NOMO-1 (cell line): ENCODE data around the gene DOLPP1.
A peak's percentile ranks its signal among the peaks of the same experiment; 100 is the strongest.

ENCODE experiments used
- DNase-seq, 2 experiments: peaks; one replicate each; lab custom pipeline; 2025; ENCODE audit not compliant: unreplicated experiment in 2 of 2; lab: John Stamatoyannopoulos, UW

DOLPP1 gene

DNA sequence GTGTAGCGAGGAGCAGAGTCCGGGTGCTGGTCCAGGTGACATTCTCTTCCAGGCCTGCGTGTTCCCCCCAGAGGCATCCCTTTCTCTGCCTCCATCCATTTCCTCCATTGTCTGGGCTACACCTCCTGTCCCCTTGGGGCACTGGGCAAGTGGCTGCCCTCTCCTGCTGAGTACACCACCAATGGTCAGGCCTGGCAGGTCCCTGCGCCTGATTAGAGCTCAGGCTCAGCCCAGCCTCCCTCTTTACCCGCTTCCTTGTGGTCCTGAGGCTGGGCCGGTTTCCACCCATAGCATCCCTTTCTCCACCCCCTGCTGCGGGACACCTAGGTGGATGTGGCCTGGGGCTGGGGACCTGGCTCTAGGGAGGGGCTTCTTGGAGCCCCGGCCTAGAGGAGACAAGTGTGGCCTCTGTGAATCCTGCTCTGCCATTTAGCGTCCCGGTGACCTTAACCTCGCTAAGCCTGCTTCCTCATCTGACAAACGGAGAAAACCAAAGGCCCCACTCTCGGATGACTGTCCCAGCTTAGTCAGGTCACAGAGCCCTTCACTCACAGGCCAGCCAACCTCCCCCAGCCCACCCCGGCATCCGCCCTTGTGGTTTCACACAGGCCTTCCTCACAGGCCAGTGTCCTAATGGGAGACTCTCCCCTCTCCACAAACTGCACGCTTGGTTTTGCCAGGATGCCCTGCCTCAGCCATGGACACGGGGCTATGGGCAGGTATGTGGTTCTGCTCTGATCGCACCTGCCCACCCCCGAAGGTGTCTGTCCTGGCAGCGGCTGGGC lies 12.9 kb downstream of the DOLPP1 start:
- no peak for DNase-seq

GRCh38 chr9:129094387-129095169 lies 13.7 kb downstream of the DOLPP1 start:
- no peak for DNase-seq

DNA sequence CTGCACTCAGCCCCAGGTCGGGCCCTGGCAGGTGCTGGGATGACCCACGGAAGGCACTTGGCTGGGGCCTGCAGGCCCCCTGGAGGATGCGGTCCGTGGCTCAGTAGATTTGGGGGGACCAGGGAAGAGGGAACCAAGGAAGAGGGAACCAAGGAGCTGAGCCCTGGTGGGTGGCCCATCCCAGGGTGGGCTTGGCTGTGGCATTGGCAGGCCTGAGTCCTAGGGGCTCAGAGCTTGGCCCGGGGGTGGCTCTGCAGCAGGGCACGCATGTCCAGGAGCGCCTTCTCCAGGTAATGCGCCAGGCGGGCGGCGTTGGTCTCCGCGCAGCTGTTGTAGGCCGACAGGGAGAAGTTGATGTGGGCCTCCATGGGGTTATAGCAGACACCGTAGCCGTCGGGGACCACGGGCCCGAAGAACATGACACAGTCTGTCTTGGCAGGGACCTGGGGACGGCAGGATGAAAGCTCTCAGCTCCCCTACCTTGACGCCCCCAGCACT lies 14.3 kb downstream of the DOLPP1 start:
- no peak for DNase-seq

- no peak for DNase-seq
Observed at GRCh38 chr9:129095908-129096307, 15.0 kb downstream of the DOLPP1 start.

- no peak for DNase-seq
Observed at GRCh38 chr9:129097671-129098306, 16.9 kb downstream of the DOLPP1 start.

GRCh38 chr9:129098328-129098727 lies 17.4 kb downstream of the DOLPP1 start:
- DNase-seq, result no peak

- DNase-seq, result no peak
Observed at GRCh38 chr9:129100383-129101169, 19.7 kb downstream of the DOLPP1 start.

GRCh38 chr9:129101279-129101678 lies 20.4 kb downstream of the DOLPP1 start:
- DNase-seq, result no peak

- DNase-seq, result no peak
Observed at GRCh38 chr9:129102095-129102525, 21.2 kb downstream of the DOLPP1 start.

GRCh38 chr9:129102791-129103594 lies 22.1 kb downstream of the DOLPP1 start:
- peak in 1 of 2 experiments; percentile 3 for DNase-seq

DNA sequence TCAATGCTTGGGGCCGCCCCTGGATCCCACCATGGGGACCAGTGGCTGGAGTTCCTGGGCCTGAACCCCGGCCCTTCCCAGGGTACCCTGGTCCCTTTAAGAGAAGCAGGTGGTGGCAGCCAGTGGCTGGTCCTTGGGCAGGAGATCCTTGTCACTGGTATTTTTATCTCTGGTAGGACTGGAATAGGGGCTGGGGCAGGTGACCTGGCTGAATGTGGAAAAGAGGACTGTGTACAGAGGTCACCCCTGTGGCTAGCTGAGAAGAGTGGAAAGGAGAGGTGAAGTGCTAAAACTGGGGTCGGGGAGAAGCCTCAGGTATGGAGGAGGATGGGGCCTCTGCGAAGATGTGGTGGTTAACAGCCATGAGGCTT lies 22.7 kb downstream of the DOLPP1 start:
- no peak for DNase-seq

GRCh38 chr9:129104051-129104450 lies 23.1 kb downstream of the DOLPP1 start:
- DNase-seq, result no peak

- DNase-seq, result no peak
Observed at GRCh38 chr9:129105857-129106694, 25.2 kb downstream of the DOLPP1 start.

DNA sequence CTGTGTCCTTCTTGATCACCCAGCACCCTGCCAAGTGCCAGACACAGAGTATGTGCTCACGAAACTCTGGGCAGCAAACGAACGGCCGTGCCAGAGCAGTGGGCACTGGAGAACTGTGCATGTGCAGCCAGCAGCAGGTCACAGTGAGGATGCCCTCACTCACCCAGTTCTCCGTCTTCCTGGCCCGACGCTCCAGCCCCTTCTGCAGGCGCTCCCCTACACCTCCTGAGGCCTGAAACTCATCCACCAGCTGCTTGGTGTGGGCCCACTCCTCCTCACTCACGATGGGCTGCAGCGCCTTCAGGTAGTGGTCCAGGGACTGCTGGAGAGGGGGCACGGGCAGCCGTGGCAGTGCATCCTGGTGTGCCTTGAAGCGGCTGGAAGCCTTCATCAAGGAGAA lies 26.7 kb downstream of the DOLPP1 start:
- no peak for DNase-seq

- no peak for DNase-seq
Observed at GRCh38 chr9:129108083-129108804, 27.3 kb downstream of the DOLPP1 start.

DNA sequence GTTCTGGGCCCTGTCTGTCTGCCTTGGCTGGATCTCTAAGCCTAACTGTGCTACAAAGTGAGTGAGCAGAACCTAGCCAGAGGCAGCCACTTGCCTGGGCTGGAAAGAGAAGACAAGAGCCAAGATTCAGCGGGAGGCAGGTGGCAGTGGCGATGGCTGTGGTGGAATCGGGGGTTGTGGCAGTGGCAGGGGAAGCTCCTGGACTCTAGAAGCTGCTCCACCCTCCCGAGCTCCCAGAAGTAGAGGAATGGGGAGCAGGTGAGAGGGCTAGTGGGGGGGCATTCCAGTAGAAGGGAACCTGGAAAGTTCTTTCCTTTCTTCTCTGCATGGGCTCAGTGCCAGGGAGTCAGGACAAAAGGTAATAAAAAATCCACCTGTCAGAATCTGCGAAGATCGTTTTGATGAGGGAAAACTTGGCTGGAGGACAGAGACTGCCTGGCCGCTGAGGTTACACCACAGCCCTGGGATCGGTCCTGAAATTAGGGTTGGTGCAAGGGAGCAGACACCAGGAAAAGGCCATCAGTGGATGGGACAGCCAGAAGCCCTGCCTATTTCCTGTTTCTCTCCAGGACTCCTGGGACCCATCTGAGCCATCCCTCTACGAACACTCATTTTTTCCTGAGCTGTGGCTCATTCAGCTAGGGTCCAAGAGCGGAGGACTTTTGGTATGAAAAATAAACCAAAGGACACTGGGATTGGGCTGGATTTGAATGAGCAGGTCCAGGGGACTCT lies 28.1 kb downstream of the DOLPP1 start:
- no peak for DNase-seq

DNA sequence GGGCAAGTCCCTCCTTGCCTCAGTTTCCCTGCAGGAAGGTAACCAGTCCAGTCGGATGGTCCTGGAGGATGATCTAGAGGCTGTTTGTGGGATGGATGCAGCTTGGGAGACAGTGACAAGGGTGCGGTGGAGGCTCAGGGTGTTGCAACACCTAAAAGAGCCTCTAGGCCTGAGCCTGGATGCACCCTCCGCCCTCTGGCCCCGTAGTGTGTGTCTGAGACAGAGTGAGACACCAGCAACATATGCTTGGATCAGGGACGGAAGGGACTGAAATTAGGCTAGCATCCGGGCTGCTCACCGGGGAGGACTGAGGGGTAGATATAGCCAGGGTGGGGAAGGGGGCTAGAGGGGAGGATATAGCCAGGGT lies 28.6 kb downstream of the DOLPP1 start:
- DNase-seq, result peak; percentile 11 to 20
